Superior temporal gyrus (tissue), 1 donor: Measurements from ENCODE around the gene CCNQ.
"Not testable (repeated sequence)": the region's sequence is repeated elsewhere in the genome, so short reads cannot be mapped to it uniquely, and the experiment has no call there.

Source experiments
- DNase-seq: peaks from one replicate; pipeline ENCODE4 v3.0.0-alpha.2; 2016; ENCODE audit errors: extremely low spot score

CCNQ gene

DNA sequence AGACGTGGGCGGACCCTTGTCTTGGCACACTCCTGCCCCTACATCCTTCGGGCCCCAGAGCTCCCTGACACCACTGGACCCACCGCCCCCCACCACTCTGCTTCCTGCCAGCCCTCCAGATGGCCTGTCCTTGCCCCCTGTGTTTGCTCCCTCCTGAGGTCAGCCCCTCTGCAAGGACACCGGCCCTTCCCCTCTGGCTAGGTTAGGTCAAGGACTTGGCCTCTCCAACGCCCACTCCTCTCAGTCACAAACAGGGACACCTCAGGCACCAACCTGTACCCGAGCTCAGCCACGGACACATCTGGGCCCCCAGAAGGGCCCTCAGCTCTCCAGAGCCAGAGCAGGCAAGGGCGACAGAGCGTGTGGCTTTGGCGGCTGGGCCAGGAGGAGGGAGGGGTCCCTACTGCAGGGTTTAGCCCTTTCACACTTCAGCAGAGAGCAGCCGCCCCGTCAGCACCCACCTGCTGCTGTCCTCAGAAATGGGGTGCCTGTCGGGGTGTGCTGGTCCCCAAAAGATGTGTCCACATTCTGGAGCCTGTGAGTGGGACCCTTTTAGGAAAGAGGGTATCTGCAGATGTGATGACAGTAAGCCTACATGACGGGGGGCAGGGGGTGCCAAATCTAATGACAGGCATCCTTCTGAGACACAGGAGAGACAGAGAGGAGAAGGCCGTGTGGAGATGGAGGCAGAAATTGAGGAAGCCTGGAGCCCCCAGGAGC is 24.5 kb upstream of the CCNQ start:
- no peak for DNase-seq

GRCh38 chrX:153622661-153623309 is 23.8 kb upstream of the CCNQ start:
- no peak for DNase-seq

DNA sequence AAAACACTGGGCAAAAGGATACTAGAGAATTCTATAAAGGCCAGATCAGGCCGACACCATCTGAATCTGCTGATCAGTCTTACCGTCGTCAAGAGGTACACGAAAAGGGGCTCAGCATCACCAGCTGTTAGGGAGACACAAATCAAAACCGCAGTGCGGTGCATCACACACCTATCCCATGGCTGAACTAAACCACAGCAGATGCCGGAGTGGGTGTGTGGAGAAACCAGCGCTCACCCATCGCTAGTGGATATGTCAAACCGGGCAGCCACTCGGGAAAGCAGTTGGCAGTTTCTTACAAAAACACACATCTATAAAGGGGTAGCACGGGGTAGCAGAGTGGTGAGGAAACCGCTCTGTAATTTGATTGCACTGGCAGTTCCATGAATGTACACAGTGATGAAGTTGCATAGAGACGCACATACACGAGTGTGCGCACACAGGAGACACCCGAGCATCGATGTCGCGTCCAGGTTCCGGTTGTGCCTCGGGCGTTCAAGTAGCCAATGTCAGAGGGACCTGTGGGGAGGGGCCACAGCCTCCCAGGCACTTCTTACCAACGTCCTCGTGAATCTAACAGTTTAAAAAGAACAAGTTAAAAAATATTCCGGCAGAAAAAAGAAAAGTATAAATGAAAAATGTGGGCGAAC is 23.1 kb upstream of the CCNQ start:
- no peak for DNase-seq

DNA sequence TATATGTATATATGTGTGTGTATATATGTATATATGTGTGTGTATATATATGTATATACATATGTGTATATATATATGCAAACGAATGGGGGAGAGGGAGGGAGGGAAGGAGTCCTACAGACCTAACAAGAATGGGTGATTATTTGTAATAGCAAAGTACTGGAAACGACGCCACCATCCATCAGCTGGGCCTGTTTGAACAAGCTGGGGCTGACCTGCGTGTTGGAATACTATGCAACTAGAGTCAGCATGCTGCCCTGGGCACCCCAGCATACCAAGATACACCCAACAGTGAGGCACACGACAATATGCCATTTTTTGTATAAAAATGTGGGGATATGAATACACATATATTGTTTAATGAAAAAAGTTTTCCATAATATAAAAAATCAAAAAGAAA is 21.6 kb upstream of the CCNQ start:
- DNase-seq, result no peak

DNA sequence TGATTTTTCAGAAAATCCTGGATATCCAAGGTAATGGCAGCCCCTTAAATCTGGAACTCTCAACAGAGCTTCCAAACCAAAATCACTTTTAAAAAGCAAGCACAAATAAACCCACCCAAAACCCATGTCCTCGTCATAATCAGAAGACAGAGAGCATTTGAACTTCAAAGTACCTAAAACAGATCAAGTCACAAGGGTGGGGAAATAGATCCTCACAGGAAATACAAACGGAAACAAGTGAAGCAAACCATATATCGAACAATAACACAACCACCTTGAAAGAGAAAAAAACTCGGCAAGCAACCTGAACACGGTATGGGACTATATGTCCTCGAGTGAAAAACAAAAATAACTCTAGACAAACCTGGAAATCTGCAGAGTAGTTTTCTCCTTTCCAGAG is 15.9 kb upstream of the CCNQ start:
- DNase-seq, result no peak

DNA sequence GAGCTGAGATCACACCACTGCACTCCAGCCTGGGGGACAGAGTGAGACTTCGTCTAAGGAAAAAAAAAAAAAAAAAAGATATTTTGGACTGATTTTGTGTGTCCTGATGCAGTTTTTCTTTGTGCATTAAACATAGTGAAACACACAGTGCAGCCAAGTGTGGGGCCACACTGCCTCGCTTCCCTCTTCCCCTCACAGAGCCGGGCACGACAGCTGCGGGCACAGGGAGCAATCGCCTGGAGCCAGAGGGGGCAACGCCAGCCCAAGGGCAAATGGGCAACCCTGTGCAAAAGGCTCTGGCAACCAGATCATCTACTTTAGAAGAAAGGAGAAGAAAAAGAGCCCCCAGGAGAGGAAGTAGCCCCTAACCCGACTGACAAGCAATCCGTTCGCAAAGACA is 13.5 kb upstream of the CCNQ start:
- DNase-seq, result no peak

GRCh38 chrX:153611298-153612095 is 12.6 kb upstream of the CCNQ start:
- no peak for DNase-seq

DNA sequence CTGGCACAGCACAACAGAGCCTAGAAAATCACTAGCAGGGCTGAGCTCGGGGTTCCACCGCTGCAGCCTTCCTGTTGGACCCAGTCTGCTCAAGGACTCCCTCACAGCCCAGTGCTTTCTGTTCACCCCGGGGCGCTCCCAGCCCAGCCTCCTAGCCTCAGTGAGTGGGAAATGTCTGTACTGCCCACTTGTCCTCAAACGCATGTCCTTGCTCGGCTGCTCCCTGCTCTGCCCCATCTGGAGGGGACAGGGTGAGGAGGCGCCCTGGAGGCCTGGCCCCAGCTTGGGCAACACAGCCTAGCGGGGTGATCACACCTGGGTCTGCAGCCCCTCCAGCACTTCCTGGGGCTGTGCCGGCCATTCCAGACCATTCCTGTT is 11.9 kb upstream of the CCNQ start:
- no peak for DNase-seq

DNA sequence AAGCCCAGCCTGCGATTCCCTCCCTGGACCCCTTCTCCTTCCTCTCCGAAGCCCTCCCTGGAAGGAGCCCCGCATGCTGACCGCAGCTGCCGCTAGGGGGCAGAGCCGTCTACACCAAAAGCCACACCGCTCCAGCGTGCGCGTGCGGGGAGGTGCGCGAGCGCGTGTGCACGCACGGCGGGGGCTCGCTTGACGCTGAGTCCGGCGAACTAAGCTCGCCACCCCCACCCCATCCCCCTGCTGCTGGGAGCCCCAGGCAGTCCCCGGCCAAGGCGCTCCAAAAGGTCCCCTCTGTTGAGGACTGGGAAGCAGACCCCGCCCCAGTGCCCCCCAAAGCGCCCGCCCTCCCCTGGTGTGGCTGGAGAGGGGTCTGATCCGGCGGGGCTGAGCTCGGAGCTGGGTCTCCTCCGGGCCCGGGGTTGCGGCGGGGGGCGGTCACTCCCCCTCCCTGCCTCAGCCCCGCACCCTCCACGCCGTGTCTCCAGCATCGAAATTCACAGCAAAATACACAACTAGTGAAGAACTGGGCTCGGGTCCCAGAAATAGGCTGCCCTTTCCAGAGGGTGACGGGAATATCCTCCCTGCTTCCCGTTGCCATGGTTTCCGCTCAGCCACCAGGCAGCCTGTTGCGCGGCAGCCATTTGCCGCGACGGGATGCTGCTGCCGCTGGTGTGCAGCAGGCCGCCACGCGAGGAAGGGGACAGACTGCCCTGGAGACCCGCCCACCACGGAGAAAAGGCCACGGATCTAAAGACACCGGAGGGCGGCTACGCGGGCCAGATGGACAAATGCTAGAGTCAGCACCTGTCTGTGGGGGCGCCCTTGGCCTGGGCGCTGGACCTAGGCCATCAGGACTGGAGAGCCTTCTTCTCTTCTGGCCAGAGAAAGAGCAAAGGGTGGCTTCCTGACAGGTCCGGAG is 11.2 kb upstream of the CCNQ start:
- peak; percentile 82 for DNase-seq

- DNase-seq, result no peak
Measured at GRCh38 chrX:153608806-153609205, 9.9 kb upstream of the CCNQ start.

DNA sequence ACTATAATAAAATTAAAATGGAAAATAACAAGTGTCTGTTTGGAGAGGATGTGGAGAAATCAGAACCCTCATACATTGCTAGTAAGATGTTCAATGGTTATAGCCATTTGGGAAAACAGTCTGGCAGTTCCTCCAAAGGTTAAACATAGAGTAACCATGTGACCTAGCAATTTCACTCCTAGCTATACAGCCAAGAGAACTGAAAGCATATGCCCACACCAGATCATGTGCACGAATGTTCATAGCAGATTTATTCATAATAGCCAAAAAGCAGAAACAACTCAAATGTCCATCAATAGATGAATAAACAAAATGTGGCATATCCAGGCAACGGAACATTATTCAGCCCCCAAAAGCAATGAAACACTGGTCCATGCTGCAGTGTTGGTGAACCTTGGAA is 9.4 kb upstream of the CCNQ start:
- no peak for DNase-seq

DNA sequence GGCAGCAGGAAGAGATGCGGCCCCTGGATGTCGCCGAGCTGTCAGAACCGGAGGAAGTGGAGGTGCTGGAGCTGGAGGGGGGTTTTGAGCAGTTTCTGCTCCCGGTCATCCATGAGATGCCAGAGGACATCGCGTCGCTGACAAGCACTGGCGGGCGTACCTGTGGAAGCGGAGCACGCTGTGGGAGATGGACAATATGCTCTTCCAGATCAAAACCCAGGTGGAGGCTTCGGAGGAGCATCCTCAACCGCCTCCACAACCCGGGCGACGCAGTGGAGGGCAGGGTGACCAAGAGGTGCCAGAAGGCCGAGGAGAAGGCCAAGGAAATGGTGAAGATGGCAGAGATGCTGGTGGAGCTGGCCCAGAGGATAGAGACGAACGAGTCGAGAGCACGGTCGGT is 7.6 kb upstream of the CCNQ start:
- no peak for DNase-seq

GRCh38 chrX:153604666-153605380 is 5.9 kb upstream of the CCNQ start:
- DNase-seq, result not testable (repeated sequence)

DNA sequence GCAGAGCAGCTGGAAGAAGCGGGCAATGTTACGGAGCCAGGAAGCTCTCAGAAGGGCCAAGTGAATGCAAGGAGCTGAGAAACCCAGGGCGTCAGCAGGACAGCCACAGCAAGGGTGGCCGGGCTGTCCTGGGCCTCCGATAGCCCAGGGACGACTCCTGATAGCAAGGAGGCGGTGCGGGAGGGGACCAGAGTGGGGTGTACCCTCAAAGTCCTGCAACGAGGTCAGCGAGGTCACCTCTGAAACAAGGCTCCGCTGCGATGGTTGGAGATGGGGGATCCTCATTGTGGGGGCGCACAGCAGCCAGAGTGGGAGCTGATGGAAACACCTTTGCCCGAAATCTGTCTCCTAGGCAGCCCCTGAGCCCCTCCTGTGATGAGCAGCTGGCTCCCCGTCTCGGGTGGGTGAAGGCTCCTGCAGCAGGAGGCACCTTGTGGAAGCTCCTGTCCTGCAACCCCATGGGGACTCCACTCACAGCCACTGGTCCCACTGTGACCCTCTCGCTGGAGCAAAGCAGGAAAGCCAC is 4.3 kb upstream of the CCNQ start:
- no peak for DNase-seq

GRCh38 chrX:153602601-153603000 is 3.7 kb upstream of the CCNQ start:
- DNase-seq, result no peak

DNA sequence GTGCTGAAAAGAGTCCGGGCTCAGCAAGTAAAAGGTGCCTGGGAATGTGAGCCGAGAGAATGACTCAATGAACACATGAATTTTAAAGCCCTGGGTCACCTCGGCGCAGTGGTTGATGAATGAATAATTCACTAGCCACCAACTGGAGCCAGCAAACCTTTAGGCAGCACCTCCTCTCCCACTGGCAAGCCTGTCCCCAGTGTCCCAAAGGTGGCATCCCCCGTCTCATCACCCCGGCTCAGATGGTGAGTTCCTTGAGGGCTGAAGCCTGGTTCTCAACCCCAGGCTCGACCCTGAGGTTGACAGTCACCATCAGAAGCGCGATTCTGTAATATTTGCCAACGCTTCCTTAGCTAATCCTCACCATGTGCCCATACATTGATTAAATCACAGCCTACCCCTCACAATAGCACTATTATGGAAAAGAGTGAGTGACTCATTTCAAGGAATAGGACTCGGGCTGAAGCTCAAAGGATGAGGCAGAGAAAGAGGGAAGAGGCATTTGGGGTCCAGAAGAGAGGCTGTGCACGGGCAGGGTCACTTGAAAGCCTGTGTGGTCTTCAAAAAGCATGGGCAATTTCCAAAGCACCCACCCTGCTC is 2.7 kb upstream of the CCNQ start:
- no peak for DNase-seq

GRCh38 chrX:153600921-153601320 is 2.0 kb upstream of the CCNQ start:
- DNase-seq, result no peak

GRCh38 chrX:153600032-153600373 is 1.1 kb upstream of the CCNQ start:
- no peak for DNase-seq

DNA sequence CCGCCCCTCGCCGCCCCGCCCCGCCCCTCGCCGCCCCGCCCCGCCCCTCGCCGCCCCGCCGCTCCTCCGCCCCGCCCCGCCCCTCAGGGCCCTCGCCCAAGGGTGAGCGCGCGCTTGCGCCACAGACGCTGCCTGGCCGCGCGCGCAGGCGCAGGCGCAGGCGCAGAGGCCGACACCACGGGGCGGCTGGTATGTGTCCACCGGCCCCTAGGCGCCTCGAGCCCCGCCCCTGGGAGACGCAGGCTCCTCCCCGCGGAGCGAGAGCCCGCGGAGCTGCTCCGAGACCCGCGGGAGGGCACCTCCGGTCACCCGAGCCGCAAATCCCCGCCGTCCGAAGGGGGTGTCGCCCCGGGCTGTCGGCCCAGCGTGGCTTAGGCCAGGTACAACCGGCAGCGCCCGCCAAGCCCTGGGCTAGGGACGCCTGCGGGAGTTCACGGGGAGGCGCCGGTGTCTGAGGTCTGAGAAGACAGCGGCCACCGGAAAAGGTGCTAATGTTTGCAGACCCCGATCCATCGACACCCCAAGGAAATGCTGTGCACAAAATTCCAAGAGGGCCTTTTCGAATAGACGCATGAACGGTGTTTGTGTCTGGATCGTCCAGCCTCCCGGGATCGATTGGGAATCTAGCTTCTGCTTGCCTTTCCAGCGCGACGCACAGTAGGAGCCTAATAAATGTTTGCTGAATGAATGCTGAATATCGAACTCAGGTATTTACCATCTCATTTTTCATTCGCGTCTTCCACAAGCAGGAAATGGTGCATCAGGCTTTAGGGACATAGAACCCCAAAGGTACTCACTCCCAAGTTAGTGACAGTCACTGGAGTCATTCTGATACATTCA is 473 bp upstream of the CCNQ start:
- peak; percentile 75 for DNase-seq
